H9 (cell line): Measurements from ENCODE around the gene CROCC. TPM values are rescaled to one million over a fixed set of nuclear protein-coding genes. Genes with fewer than 3 reads are reported as not detected.

ENCODE experiments used
- DNase-seq: peaks from one replicate; pipeline ENCODE4 v3.0.0-alpha.2; 2017
- H2AFZ ChIP-seq: one replicate; pipeline ENCODE4 v1.6.1; 2013; ENCODE audit warnings: mild to moderate bottlenecking, low read length, control low read depth, moderate library complexity
- H2AK5ac ChIP-seq: 2 replicates; pipeline ENCODE4 v1.6.1; 2013; ENCODE audit warnings: low read length, control low read depth, mixed read lengths; ENCODE audit not compliant: insufficient read length
- H2BK120ac ChIP-seq: one replicate; pipeline ENCODE4 v1.6.1; 2013; ENCODE audit warnings: low read depth, mild to moderate bottlenecking, low read length, control low read depth, inconsistent platforms; ENCODE audit not compliant: poor library complexity, severe bottlenecking
- H2BK12ac ChIP-seq: 2 replicates; pipeline ENCODE4 v1.6.1; 2013; ENCODE audit warnings: low read length, control low read depth, mixed read lengths, low read depth; ENCODE audit not compliant: insufficient read length
- H2BK15ac ChIP-seq: 2 replicates; pipeline ENCODE4 v1.6.1; 2013; ENCODE audit warnings: low read depth, low read length, control low read depth
- H2BK20ac ChIP-seq: one replicate; pipeline ENCODE4 v1.6.1; 2013; ENCODE audit warnings: low read depth, mild to moderate bottlenecking, low read length, control low read depth, inconsistent platforms; ENCODE audit not compliant: poor library complexity, severe bottlenecking
- H2BK5ac ChIP-seq: 2 replicates; pipeline ENCODE4 v1.6.1; 2013; ENCODE audit warnings: low read length, control low read depth, mixed read lengths; ENCODE audit not compliant: insufficient read length
- H3K14ac ChIP-seq: 2 replicates; pipeline ENCODE4 v1.6.1; 2013; ENCODE audit warnings: low read length, control low read depth; ENCODE audit not compliant: insufficient read depth
- H3K18ac ChIP-seq: 2 replicates; pipeline ENCODE4 v1.6.1; 2013; ENCODE audit warnings: low read depth, mild to moderate bottlenecking, mixed read lengths, low read length, control low read depth; ENCODE audit not compliant: insufficient read length
- H3K23ac ChIP-seq: 2 replicates; pipeline ENCODE4 v1.6.1; 2013; ENCODE audit warnings: low read length, control low read depth, mixed read lengths, low read depth; ENCODE audit not compliant: insufficient read length
- H3K23me2 ChIP-seq: 2 replicates; pipeline ENCODE4 v1.6.1; 2013; ENCODE audit warnings: low read depth, mild to moderate bottlenecking, mixed read lengths, low read length, control low read depth; ENCODE audit not compliant: insufficient read length, poor library complexity, severe bottlenecking
- H3K27ac ChIP-seq: 2 replicates; pipeline ENCODE4 v1.5.1; 2013; ENCODE audit warnings: low read length, control low read depth, mixed read lengths, low read depth; ENCODE audit not compliant: insufficient read length
- H3K27me3 ChIP-seq: 2 replicates; pipeline ENCODE4 v1.6.1; 2013; ENCODE audit warnings: low read length, control low read depth, inconsistent platforms; ENCODE audit not compliant: insufficient read depth
- H3K4ac ChIP-seq: 2 replicates; pipeline ENCODE4 v1.6.1; 2013; ENCODE audit warnings: low read depth, mild to moderate bottlenecking, control low read depth, inconsistent platforms, low read length, moderate library complexity
- H3K4me1 ChIP-seq: 2 replicates; pipeline ENCODE4 v1.6.1; 2013; ENCODE audit warnings: low read length, control low read depth, inconsistent platforms; ENCODE audit not compliant: insufficient read depth
- H3K4me2 ChIP-seq: 2 replicates; pipeline ENCODE4 v1.6.1; 2013; ENCODE audit warnings: low read length, control low read depth, mixed read lengths; ENCODE audit not compliant: insufficient read length, insufficient read depth
- H3K56ac ChIP-seq: 2 replicates; pipeline ENCODE4 v1.6.1; 2013; ENCODE audit warnings: low read depth, mild to moderate bottlenecking, mixed read lengths, low read length, control low read depth; ENCODE audit not compliant: insufficient read length
- H3K79me1 ChIP-seq: 2 replicates; pipeline ENCODE4 v1.6.1; 2013; ENCODE audit warnings: low read depth, mild to moderate bottlenecking, moderate library complexity, low read length, control low read depth, inconsistent platforms; ENCODE audit not compliant: insufficient read depth, poor library complexity, severe bottlenecking
- H3K79me2 ChIP-seq: 2 replicates; pipeline ENCODE4 v1.6.1; 2013; ENCODE audit warnings: low read length, control low read depth, inconsistent platforms; ENCODE audit not compliant: insufficient read depth
- H3K9ac ChIP-seq: 2 replicates; pipeline ENCODE4 v1.6.1; 2013; ENCODE audit warnings: low read length, control low read depth, mixed read lengths; ENCODE audit not compliant: insufficient read length; ENCODE audit errors: extremely low read depth
- H3K9me3 ChIP-seq: one replicate; pipeline ENCODE4 v1.6.1; 2013; ENCODE audit warnings: low read depth, low read length, inconsistent platforms; ENCODE audit not compliant: control insufficient read depth
- H3T11ph ChIP-seq: one replicate; pipeline ENCODE4 v1.6.1; 2013; ENCODE audit warnings: mild to moderate bottlenecking, low read length, control low read depth, inconsistent platforms
- H4K20me1 ChIP-seq: one replicate; pipeline ENCODE4 v1.6.1; 2013; ENCODE audit not compliant: control insufficient read depth, insufficient read length, insufficient read depth
- H4K5ac ChIP-seq: 2 replicates; pipeline ENCODE4 v1.6.1; 2013; ENCODE audit warnings: low read depth, mild to moderate bottlenecking, mixed read lengths, low read length, control low read depth; ENCODE audit not compliant: insufficient read length
- H4K8ac ChIP-seq: replicated peaks from 2 replicates; pipeline ENCODE4 v1.6.1; 2013; ENCODE audit warnings: low read length, control low read depth, mixed read lengths, low read depth; ENCODE audit not compliant: insufficient read length
- H4K91ac ChIP-seq: 2 replicates; pipeline ENCODE4 v1.6.1; 2013; ENCODE audit warnings: low read depth, mild to moderate bottlenecking, moderate library complexity, mixed read lengths, low read length, control low read depth; ENCODE audit not compliant: insufficient read length
- H3K27ac Mint-ChIP-seq, 3 experiments: 2 replicates in 2 of 3; 3 replicates in 1 of 3; pipeline ENCODE4 v1.8.0; 2020 to 2021; ENCODE audit warnings: mixed read lengths in 3 of 3, mild to moderate bottlenecking in 1 of 3, moderate library complexity in 1 of 3
- H3K27me3 Mint-ChIP-seq: 2 replicates; pipeline ENCODE4 v1.8.0; 2021; ENCODE audit warnings: low read depth, mild to moderate bottlenecking, moderate library complexity, mixed read lengths
- H3K36me3 Mint-ChIP-seq, 3 experiments: 2 replicates in 2 of 3; 3 replicates in 1 of 3; pipeline ENCODE4 v1.8.0; 2020 to 2021; ENCODE audit warnings: low read depth in 3 of 3, mixed read lengths in 3 of 3; ENCODE audit not compliant: insufficient read depth in 1 of 3
- H3K4me1 Mint-ChIP-seq, 2 experiments: 2 replicates each; pipeline ENCODE4 v1.8.0; 2020; ENCODE audit warnings: mixed read lengths in 2 of 2
- H3K4me3 Mint-ChIP-seq, 2 experiments: 2 replicates in 1 of 2; 3 replicates in 1 of 2; pipeline ENCODE4 v1.8.0; 2020 to 2021; ENCODE audit warnings: mild to moderate bottlenecking in 2 of 2, mixed read lengths in 2 of 2, moderate library complexity in 1 of 2
- H3K9me3 Mint-ChIP-seq, 2 experiments: 2 replicates in 1 of 2; 3 replicates in 1 of 2; pipeline ENCODE4 v1.8.0; 2020; ENCODE audit warnings: mild to moderate bottlenecking in 2 of 2, mixed read lengths in 2 of 2, moderate library complexity in 1 of 2
- WGBS: extraction: QIAGEN DNeasy Blood & Tissue Kit; methylation state at CpG from one replicate; pipeline ENCODE4 v1.1.7; 2013; ENCODE audit warnings: missing lambda C conversion rate, low lambda C conversion rate, mixed read lengths; ENCODE audit not compliant: insufficient read length; ENCODE audit errors: extremely low coverage; 5-methylcytosine and 5-hydroxymethylcytosine counted together
- total RNA-seq: library from RNA; stranded (reverse); gene quantifications from 2 replicates; pipeline ENCODE4 v1.2.1, GENCODE V29; 2021
- TF ChIP-seq, protein P1 (sequence below): fragments of 200-600 bp; sonication (generic); conservative IDR thresholded peaks from 3 replicates; pipeline ENCODE4 v1.8.0; 2021; ENCODE audit warnings: antibody characterized with exemption, mild to moderate bottlenecking

Gene CROCC
- total RNA-seq, 1 experiment from 2014 or later = 40.7 TPM

GRCh38 chr1:17001760-17002523 is 80.2 kb downstream of the CROCC start:
- Mint-ChIP-seq H3K4me3 (no peak overlapping the region), H3K36me3 (peaks cover 12 to 56% (median 43%) of the 10 kb centered on the region in 3 experiments), H3K4me1 (peaks cover under 1 to 6% of the 10 kb centered on the region in 2 experiments), H3K9me3 (no peaks in the 10 kb centered on the region), H3K27ac (no peak overlapping the region; a peak in 1 of 7 replicates), H3K27me3 (no peaks in the 10 kb centered on the region)
- no CpG with 5 or more reads among the region's 19 CpGs for WGBS
- DNase-seq = no peak
- Histone ChIP-seq H4K8ac (no peak overlapping the region), H3K4me1 (no peaks in the 10 kb centered on the region), H3K27ac (no peak overlapping the region), H4K5ac (no peak overlapping the region), H2BK120ac (no peak overlapping the region), H2BK15ac (no peak overlapping the region), H3K14ac (no peak overlapping the region), H3K4ac (no peak overlapping the region), H3K23ac (no peak overlapping the region), H2BK5ac (no peak overlapping the region), H3K4me2 (no peak overlapping the region), H3K79me2 (no peaks in the 10 kb centered on the region), H2BK20ac (no peak overlapping the region), H2AFZ (no peak overlapping the region), H3K9me3 (no peaks in the 10 kb centered on the region), H3K79me1 (no peaks in the 10 kb centered on the region), H2AK5ac (no peak overlapping the region), H4K20me1 (no peaks in the 10 kb centered on the region), H3K23me2 (no peaks in the 10 kb centered on the region), H3K9ac (no peak overlapping the region), H3K27me3 (no peaks in the 10 kb centered on the region), H3K56ac (no peak overlapping the region), H3K18ac (no peak overlapping the region), H2BK12ac (no peak overlapping the region), H4K91ac (no peak overlapping the region), H3T11ph (no peak overlapping the region)
- TF ChIP-seq, protein P1, sequence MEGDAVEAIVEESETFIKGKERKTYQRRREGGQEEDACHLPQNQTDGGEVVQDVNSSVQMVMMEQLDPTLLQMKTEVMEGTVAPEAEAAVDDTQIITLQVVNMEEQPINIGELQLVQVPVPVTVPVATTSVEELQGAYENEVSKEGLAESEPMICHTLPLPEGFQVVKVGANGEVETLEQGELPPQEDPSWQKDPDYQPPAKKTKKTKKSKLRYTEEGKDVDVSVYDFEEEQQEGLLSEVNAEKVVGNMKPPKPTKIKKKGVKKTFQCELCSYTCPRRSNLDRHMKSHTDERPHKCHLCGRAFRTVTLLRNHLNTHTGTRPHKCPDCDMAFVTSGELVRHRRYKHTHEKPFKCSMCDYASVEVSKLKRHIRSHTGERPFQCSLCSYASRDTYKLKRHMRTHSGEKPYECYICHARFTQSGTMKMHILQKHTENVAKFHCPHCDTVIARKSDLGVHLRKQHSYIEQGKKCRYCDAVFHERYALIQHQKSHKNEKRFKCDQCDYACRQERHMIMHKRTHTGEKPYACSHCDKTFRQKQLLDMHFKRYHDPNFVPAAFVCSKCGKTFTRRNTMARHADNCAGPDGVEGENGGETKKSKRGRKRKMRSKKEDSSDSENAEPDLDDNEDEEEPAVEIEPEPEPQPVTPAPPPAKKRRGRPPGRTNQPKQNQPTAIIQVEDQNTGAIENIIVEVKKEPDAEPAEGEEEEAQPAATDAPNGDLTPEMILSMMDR = no peak
